ENCODE results near the gene GLE1.
"Not testable (repeated sequence)": the region's sequence is repeated elsewhere in the genome, so short reads cannot be mapped to it uniquely, and the experiment has no call there.

Gene GLE1

DNA sequence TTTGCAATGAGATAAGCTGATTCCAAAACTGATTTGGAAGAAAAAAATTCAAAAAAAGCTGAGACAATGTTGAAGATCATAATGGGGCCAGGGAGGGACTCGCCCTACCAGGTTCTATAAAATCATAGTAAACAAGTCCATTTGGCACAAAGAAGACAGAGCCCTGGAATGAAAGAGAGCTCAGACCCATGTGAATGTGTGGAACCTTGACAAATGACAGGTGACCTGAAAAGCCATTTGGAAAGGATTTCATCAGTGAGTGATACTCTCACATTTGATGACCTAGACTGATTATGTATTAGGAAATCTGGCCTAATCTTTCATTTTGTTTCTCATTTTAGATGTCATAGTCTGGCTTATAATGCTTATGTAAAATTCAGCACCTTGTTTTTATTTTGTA lies 74.7 kb downstream of the GLE1 start:
- Histone ChIP-seq H3K36me3 (ENCODE audit: insufficient read depth, low read length) (peaks cover 96% of the 10 kb centered on the region), H3K9me3 (ENCODE audit: insufficient read depth, low read depth, low read length) (no peaks in the 10 kb centered on the region), H2AFZ (ENCODE audit: low read length) (no peak overlapping the region), H3K79me2 (ENCODE audit: insufficient read depth, low read length) (no peaks in the 10 kb centered on the region), H3K9ac (ENCODE audit: low read depth, low read length, poor library complexity, severe bottlenecking) (no peak overlapping the region), H3K4me1 (ENCODE audit: insufficient read depth, low read length, poor library complexity, severe bottlenecking) (no peaks in the 10 kb centered on the region), H3K4me3 (ENCODE audit: low read length, poor library complexity, severe bottlenecking) (no peak overlapping the region), H4K20me1 (ENCODE audit: insufficient read depth, low read length, poor library complexity, severe bottlenecking) (no peaks in the 10 kb centered on the region), H3K4me2 (ENCODE audit: low read depth, low read length, poor library complexity, severe bottlenecking) (no peak overlapping the region), H3K9me2 (replicated peaks; ENCODE audit: low read depth, low read length) (no peaks in the 10 kb centered on the region), H3F3A (ENCODE audit: low read depth) (no peaks in the 10 kb centered on the region), H3K27me3 (ENCODE audit: insufficient read depth, low read length, poor library complexity, severe bottlenecking) (no peaks in the 10 kb centered on the region)
- TF ChIP-seq, protein P1, sequence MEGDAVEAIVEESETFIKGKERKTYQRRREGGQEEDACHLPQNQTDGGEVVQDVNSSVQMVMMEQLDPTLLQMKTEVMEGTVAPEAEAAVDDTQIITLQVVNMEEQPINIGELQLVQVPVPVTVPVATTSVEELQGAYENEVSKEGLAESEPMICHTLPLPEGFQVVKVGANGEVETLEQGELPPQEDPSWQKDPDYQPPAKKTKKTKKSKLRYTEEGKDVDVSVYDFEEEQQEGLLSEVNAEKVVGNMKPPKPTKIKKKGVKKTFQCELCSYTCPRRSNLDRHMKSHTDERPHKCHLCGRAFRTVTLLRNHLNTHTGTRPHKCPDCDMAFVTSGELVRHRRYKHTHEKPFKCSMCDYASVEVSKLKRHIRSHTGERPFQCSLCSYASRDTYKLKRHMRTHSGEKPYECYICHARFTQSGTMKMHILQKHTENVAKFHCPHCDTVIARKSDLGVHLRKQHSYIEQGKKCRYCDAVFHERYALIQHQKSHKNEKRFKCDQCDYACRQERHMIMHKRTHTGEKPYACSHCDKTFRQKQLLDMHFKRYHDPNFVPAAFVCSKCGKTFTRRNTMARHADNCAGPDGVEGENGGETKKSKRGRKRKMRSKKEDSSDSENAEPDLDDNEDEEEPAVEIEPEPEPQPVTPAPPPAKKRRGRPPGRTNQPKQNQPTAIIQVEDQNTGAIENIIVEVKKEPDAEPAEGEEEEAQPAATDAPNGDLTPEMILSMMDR (conservative IDR thresholded peaks at IDR 0.05; ENCODE audit: low read length): no peak
- no peak for TF ChIP-seq EZH2phosphoT487 (IDR thresholded peaks at IDR 0.05; ENCODE audit: borderline replicate concordance)

DNA sequence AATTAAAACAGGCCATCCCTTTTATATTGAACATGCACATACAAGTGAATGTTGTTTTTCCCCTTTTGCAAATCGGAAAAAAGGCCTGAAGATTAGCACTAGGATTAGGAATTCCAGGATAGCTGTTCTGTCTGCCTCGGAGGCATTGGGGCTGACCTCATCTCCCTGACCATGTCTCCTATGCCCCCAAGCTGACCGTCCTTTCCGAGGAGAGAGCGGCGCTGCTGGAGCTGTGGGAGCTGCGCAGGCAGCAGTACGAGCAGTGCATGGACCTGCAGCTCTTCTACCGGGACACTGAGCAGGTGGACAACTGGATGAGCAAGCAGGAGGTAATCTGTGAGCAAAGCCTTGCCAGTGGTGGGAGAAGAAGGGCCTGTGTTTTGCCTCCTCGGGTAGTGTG lies 76.2 kb downstream of the GLE1 start:
- Histone ChIP-seq H3K9me2 (replicated peaks; ENCODE audit: low read depth, low read length) (no peaks in the 10 kb centered on the region), H3K79me2 (ENCODE audit: insufficient read depth, low read length) (no peaks in the 10 kb centered on the region), H4K20me1 (ENCODE audit: insufficient read depth, low read length, poor library complexity, severe bottlenecking) (no peaks in the 10 kb centered on the region), H2AFZ (ENCODE audit: low read length) (no peak overlapping the region), H3K36me3 (ENCODE audit: insufficient read depth, low read length) (peaks cover 95% of the 10 kb centered on the region), H3K9ac (ENCODE audit: low read depth, low read length, poor library complexity, severe bottlenecking) (no peak overlapping the region), H3K27me3 (ENCODE audit: insufficient read depth, low read length, poor library complexity, severe bottlenecking) (no peaks in the 10 kb centered on the region), H3K9me3 (ENCODE audit: insufficient read depth, low read depth, low read length) (no peaks in the 10 kb centered on the region), H3K4me1 (ENCODE audit: insufficient read depth, low read length, poor library complexity, severe bottlenecking) (no peaks in the 10 kb centered on the region), H3K4me2 (ENCODE audit: low read depth, low read length, poor library complexity, severe bottlenecking) (no peak overlapping the region), H3F3A (ENCODE audit: low read depth) (no peaks in the 10 kb centered on the region), H3K4me3 (ENCODE audit: low read length, poor library complexity, severe bottlenecking) (no peak overlapping the region)
- TF ChIP-seq EZH2phosphoT487 (IDR thresholded peaks at IDR 0.05; ENCODE audit: borderline replicate concordance): no peak
- TF ChIP-seq, protein P1 (conservative IDR thresholded peaks at IDR 0.05; ENCODE audit: low read length): no peak

DNA sequence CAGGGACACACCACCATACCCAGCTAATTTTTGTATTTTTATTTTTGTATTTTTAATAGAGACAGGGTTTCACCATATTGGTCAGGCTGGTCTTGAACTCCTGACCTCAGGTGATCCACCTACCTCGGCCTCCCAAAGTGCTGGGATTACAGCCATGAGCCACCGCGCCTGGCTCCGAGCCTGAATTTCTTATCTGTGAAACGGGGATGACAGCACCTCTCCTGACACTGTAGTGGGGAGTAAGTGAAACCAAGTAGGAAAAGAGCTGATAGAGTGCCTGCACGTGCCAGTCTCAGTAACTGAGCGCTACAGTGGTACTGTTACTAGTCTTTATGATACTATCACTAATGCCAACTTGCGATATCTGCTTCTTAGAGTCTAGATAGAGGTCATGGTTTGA lies 80.6 kb downstream of the GLE1 start:
- not testable (repeated sequence) for H3K4me3 ChIP-seq (ENCODE audit: low read length, poor library complexity, severe bottlenecking); H2AFZ ChIP-seq (ENCODE audit: low read length); H3K9me2 ChIP-seq (replicated peaks; ENCODE audit: low read depth, low read length); H3K79me2 ChIP-seq (ENCODE audit: insufficient read depth, low read length); H3K9ac ChIP-seq (ENCODE audit: low read depth, low read length, poor library complexity, severe bottlenecking); H3K9me3 ChIP-seq (ENCODE audit: insufficient read depth, low read depth, low read length); H3F3A ChIP-seq (ENCODE audit: low read depth); H3K27me3 ChIP-seq (ENCODE audit: insufficient read depth, low read length, poor library complexity, severe bottlenecking); H3K4me2 ChIP-seq (ENCODE audit: low read depth, low read length, poor library complexity, severe bottlenecking); H3K4me1 ChIP-seq (ENCODE audit: insufficient read depth, low read length, poor library complexity, severe bottlenecking); H4K20me1 ChIP-seq (ENCODE audit: insufficient read depth, low read length, poor library complexity, severe bottlenecking)
- H3K36me3 ChIP-seq (ENCODE audit: insufficient read depth, low read length): peaks cover 85% of the 10 kb centered on the region

DNA sequence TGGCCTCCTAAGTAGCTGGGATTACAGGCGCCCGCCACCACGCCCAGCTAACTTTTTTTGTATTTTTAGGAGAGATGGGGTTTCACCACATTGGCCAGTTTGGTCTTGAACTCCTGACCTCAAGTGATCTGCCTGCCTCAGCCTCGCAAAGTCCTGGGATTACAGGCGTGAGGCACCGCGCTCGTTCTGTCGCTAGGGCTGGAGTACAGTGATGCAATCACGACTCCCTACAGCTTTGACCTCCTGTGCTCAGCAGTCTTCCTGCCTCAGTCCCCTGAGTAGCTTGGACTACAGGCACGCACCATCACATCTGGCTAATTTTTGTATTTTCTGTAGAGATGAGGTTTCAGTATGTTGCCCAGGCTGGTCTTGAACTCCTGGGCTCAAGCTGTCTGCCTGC lies 82.4 kb downstream of the GLE1 start:
- not testable (repeated sequence) for H2AFZ ChIP-seq (ENCODE audit: low read length); H3K27me3 ChIP-seq (ENCODE audit: insufficient read depth, low read length, poor library complexity, severe bottlenecking); H3F3A ChIP-seq (ENCODE audit: low read depth); H4K20me1 ChIP-seq (ENCODE audit: insufficient read depth, low read length, poor library complexity, severe bottlenecking); H3K79me2 ChIP-seq (ENCODE audit: insufficient read depth, low read length); H3K9me2 ChIP-seq (replicated peaks; ENCODE audit: low read depth, low read length); H3K4me3 ChIP-seq (ENCODE audit: low read length, poor library complexity, severe bottlenecking); H3K4me2 ChIP-seq (ENCODE audit: low read depth, low read length, poor library complexity, severe bottlenecking); H3K9me3 ChIP-seq (ENCODE audit: insufficient read depth, low read depth, low read length); H3K4me1 ChIP-seq (ENCODE audit: insufficient read depth, low read length, poor library complexity, severe bottlenecking); H3K9ac ChIP-seq (ENCODE audit: low read depth, low read length, poor library complexity, severe bottlenecking)
- peaks cover 79% of the 10 kb centered on the region for H3K36me3 ChIP-seq (ENCODE audit: insufficient read depth, low read length)
